GM18868 (cell line): Measurements from ENCODE around the gene ALPK1.
"Not testable (repeated sequence)": the region's sequence is repeated elsewhere in the genome, so short reads cannot be mapped to it uniquely, and the experiment has no call there.

Source experiments
- ATAC-seq: cut with Tn5 transposase; IDR thresholded peaks from one replicate; pipeline ENCODE4 v1.9.1; 2021; ENCODE audit warnings: mild to moderate bottlenecking, moderate library complexity; ENCODE audit not compliant: unreplicated experiment

Gene ALPK1

GRCh38 chr4:112377594-112378242, 80.5 kb downstream of the ALPK1 start:
- no peak for ATAC-seq

GRCh38 chr4:112378243-112378620, 81.1 kb downstream of the ALPK1 start:
- ATAC-seq = no peak

GRCh38 chr4:112378858-112379257, 81.7 kb downstream of the ALPK1 start:
- ATAC-seq = peak; percentile 60

- ATAC-seq = no peak
These were observed 82.1 kb downstream of the ALPK1 start for GRCh38 chr4:112379306-112379705.

- ATAC-seq = no peak
These were observed 85.0 kb downstream of the ALPK1 start for GRCh38 chr4:112381996-112382692.

- ATAC-seq = no peak
These were observed 88.9 kb downstream of the ALPK1 start for GRCh38 chr4:112386071-112386470.

GRCh38 chr4:112402098-112402497, 104.9 kb downstream of the ALPK1 start:
- no peak for ATAC-seq

- no peak for ATAC-seq
These were observed 106.2 kb downstream of the ALPK1 start for GRCh38 chr4:112403101-112403945.

- no peak for ATAC-seq
These were observed 113.2 kb downstream of the ALPK1 start for GRCh38 chr4:112410364-112410763.

GRCh38 chr4:112410804-112411203, 113.6 kb downstream of the ALPK1 start:
- ATAC-seq = no peak

GRCh38 chr4:112411781-112412550, 114.8 kb downstream of the ALPK1 start:
- no peak for ATAC-seq

GRCh38 chr4:112416464-112416863, 119.3 kb downstream of the ALPK1 start:
- no peak for ATAC-seq

- ATAC-seq = no peak
These were observed 120.9 kb downstream of the ALPK1 start for GRCh38 chr4:112418092-112418491.

- ATAC-seq = no peak
These were observed 124.7 kb downstream of the ALPK1 start for GRCh38 chr4:112421911-112422310.

- no peak for ATAC-seq
These were observed 125.5 kb downstream of the ALPK1 start for GRCh38 chr4:112422644-112423043.

- no peak for ATAC-seq
These were observed 126.4 kb downstream of the ALPK1 start for GRCh38 chr4:112423591-112423990.

- no peak for ATAC-seq
These were observed 128.7 kb downstream of the ALPK1 start for GRCh38 chr4:112425823-112426222.

GRCh38 chr4:112426416-112426815, 129.2 kb downstream of the ALPK1 start:
- no peak for ATAC-seq

GRCh38 chr4:112431158-112431557, 134.0 kb downstream of the ALPK1 start:
- ATAC-seq = no peak

- no peak for ATAC-seq
These were observed 139.8 kb downstream of the ALPK1 start for GRCh38 chr4:112436987-112437386.

- ATAC-seq = not testable (repeated sequence)
These were observed 145.1 kb downstream of the ALPK1 start for GRCh38 chr4:112442226-112442625.
